Tibial artery (tissue), 4 donors: ENCODE results near the gene GAPVD1.

Experiments
- DNase-seq, 2 donors: peaks; one replicate each; pipeline ENCODE4 v3.0.0-alpha.2; 2019
- H3K27ac ChIP-seq, 2 donors: fragments of 200-600 bp; sonication (generic) in 1 of 2; 1 replicate in 1 of 2; 2 replicates in 1 of 2; pipeline ENCODE4 v1.5.1; 2018 to 2019; ENCODE audit warnings: mild to moderate bottlenecking in 1 of 2
- H3K27me3 ChIP-seq, 2 donors: fragments of 200-600 bp; sonication (generic) in 1 of 2; one replicate each; pipeline versions ENCODE4 v1.5.1 to v1.6.0; 2016 to 2019
- H3K36me3 ChIP-seq, 3 donors: fragments of 200-600 bp; sonication (generic) in 2 of 3; one replicate each; pipeline ENCODE4 v1.5.1; 2016 to 2019; ENCODE audit warnings: mild to moderate bottlenecking in 2 of 3
- H3K4me1 ChIP-seq, 4 donors: fragments of 200-600 bp; sonication (generic) in 2 of 4; 1 replicate in 3 of 4; 2 replicates in 1 of 4; pipeline ENCODE4 v1.5.1; 2016 to 2019
- H3K4me3 ChIP-seq, 2 donors: fragments of 200-600 bp; sonication (generic) in 1 of 2; 1 replicate in 1 of 2; 2 replicates in 1 of 2; pipeline ENCODE4 v1.5.1; 2018 to 2019; ENCODE audit warnings: mild to moderate bottlenecking in 2 of 2
- H3K9me3 ChIP-seq, 3 donors: fragments of 200-600 bp; sonication (generic) in 1 of 3; one replicate each; pipeline ENCODE4 v1.5.1; 2016 to 2019
- CTCF ChIP-seq, 2 experiments: fragments of 200-600 bp in 1 of 2; fragments of 450-650 bp in 1 of 2; IDR thresholded peaks; one replicate each; pipeline ENCODE4 v1.5.1; 2017 to 2019; ENCODE audit warnings: antibody characterized with exemption in 2 of 2, mild to moderate bottlenecking in 1 of 2, moderate library complexity in 1 of 2
- intact Hi-C: fragments of 100-400 bp; cut with DNase I; formaldehyde crosslinking; loops from one replicate; pipeline ENCODE4 v1.15.0; 2023; ENCODE audit warnings: low total_unique reads

The GAPVD1 gene

GRCh38 chr9:125415583-125416460 lies 154.2 kb downstream of the GAPVD1 start:
- Histone ChIP-seq H3K27me3 (no peaks in the 10 kb centered on the region), H3K27ac (no peak overlapping the region), H3K36me3 (no peaks in the 10 kb centered on the region), H3K4me3 (no peak overlapping the region), H3K4me1 (no peaks in the 10 kb centered on the region), H3K9me3 (no peaks in the 10 kb centered on the region)
- intact Hi-C loops = no loop called here
- TF ChIP-seq CTCF (IDR thresholded peaks at IDR 0.05) = no peak
- DNase-seq = no peak

- H3K36me3 ChIP-seq = no peaks in the 10 kb centered on the region
- H3K4me3 ChIP-seq = no peak overlapping the region
- no peak for DNase-seq
- intact Hi-C loops = no loop called here
- H3K4me1 ChIP-seq = no peaks in the 10 kb centered on the region
- no peak overlapping the region for H3K27ac ChIP-seq
- H3K27me3 ChIP-seq = no peaks in the 10 kb centered on the region
- no peak for TF ChIP-seq CTCF (IDR thresholded peaks at IDR 0.05)
- no peaks in the 10 kb centered on the region for H3K9me3 ChIP-seq
Observed at GRCh38 chr9:125416517-125416916, 154.9 kb downstream of the GAPVD1 start.
